Psoas muscle (tissue), 8 donors: ENCODE data around the gene TEX19. TPM values are rescaled to one million over a fixed set of nuclear protein-coding genes. Genes with fewer than 3 reads are reported as not detected.

ENCODE experiments used
- ATAC-seq, 4 donors: fragments of 200-7000 bp; cut with Tn5 transposase; one replicate each; pipeline ENCODE4 v1.9.1; 2020; ENCODE audit warnings: moderate library complexity in 3 of 4, mild to moderate bottlenecking in 2 of 4
- DNase-seq, 2 donors: peaks; one replicate each; pipeline ENCODE4 v3.0.0-alpha.2; 2020
- H3K27ac ChIP-seq: fragments of 200-600 bp; one replicate; pipeline ENCODE4 v1.8.0; 2022
- H3K27me3 ChIP-seq, 3 donors: fragments of 200-600 bp in 1 of 3; one replicate each; pipeline versions ENCODE4 v1.6.1 to v1.8.0; 2013 to 2022; ENCODE audit warnings: low read length in 2 of 3, mild to moderate bottlenecking in 2 of 3, moderate library complexity in 1 of 3; ENCODE audit not compliant: insufficient read depth in 3 of 3
- H3K36me3 ChIP-seq, 2 donors: fragments of 200-600 bp in 1 of 2; one replicate each; pipeline versions ENCODE4 v1.6.1 to v1.8.0; 2013 to 2022; ENCODE audit warnings: low read depth in 1 of 2, mild to moderate bottlenecking in 1 of 2, moderate library complexity in 1 of 2; ENCODE audit not compliant: insufficient read depth in 1 of 2
- H3K4me1 ChIP-seq: fragments of 200-600 bp; one replicate; pipeline ENCODE4 v1.8.0; 2022
- H3K4me3 ChIP-seq: fragments of 200-600 bp; one replicate; pipeline ENCODE4 v1.8.0; 2022; ENCODE audit warnings: mild to moderate bottlenecking
- H3K9me3 ChIP-seq: fragments of 200-600 bp; one replicate; pipeline ENCODE4 v1.8.0; 2022
- CTCF ChIP-seq: fragments of 200-600 bp; IDR thresholded peaks from one replicate; pipeline ENCODE4 v1.8.0; 2022; ENCODE audit warnings: antibody characterized with exemption
- WGBS, 3 donors: extraction: QIAGEN DNeasy Blood & Tissue Kit; methylation state at CpG; one replicate each; pipeline versions ENCODE4 v1.1.6 to v1.1.7; 2013; 5-methylcytosine and 5-hydroxymethylcytosine counted together
- intact Hi-C, 2 donors: fragments of 100-400 bp; cut with DNase I; formaldehyde crosslinking; loops; one replicate each; pipeline versions ENCODE4 v1.11.0 to v1.14.2; 2022
- polyA plus RNA-seq, 3 donors: library from polyadenylated mRNA; stranded (reverse); fragments of 200-250 nt; gene quantifications; one replicate each; pipeline ENCODE4 v1.2.3, GENCODE V29; 2013
- total RNA-seq, 4 donors: library from RNA; stranded (reverse); fragmentation: NEBNext Ultra II Directional in 2 of 4; extraction: Animal tissue kit (Norgen Biotek cat#: 25700) in 2 of 4; gene quantifications; one replicate each; pipeline versions ENCODE4 v1.2.1 to v1.2.4, GENCODE V29; 2021 to 2023
- donor health status: healthy with polysubstance abuse.
- donor health status: DM: no; HTN: no; CAD: no; lungs with moderate emphysema.
- donor health status: Bipolar disorder and iron deficiency.
- donor health status: healthy.
- donor health status: DM: yes; HTN: yes; CAD: no.
- donor health status: DM: no; HTN: no; CAD: no.
- donor health status: DM: no; HTN: no; CAD: no.
- donor health status: DM: yes; HTN: yes; CAD: no.

Gene TEX19
- total and polyA plus RNA-seq, 7 donors = 0.07 to 0.35 (median 0.17) TPM; not detected in 2

DNA sequence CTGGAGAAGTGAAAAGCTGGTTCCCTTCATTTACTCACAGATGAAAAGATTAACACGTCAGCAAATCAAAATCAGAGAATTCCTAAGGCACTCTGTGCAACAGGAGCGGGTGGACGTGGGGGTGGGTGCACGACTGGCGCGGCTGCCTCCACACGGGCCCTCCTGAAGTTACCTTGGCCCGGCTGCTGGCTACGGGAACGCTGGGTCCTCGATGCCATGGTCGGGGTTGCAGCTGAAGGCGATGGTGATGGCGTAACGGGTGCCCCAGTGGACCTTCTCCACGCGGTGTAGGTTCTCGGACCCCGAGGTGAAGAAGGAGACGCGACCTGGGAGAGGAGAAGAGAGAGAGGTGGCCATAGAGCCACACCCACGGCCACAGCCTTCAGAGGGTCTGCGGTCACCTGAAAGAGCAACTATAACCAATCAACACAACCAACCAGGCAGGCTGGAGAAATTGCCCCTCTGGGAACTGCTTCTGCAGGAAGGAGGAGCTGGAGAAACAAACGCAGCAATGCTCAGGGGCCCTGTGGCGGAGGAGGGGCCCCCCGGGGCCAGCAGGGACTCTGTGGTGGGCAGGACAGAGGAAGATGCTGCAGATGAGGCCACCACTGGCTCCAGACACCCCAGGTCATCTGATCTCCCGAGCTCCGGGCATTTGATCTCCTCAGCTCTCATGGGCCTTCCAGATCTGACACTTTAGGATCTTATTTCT, 33.3 kb downstream of the TEX19 start:
- Histone ChIP-seq H3K4me3 (no peak overlapping the region), H3K27ac (no peak overlapping the region), H3K4me1 (peaks cover 4% of the 10 kb centered on the region), H3K9me3 (no peaks in the 10 kb centered on the region), H3K36me3 (peaks cover 0 to 32% of the 10 kb centered on the region in 2 donors), H3K27me3 (no peaks in the 10 kb centered on the region)
- no peak for TF ChIP-seq CTCF
- intact Hi-C loops = no loop called here
- DNase-seq (no peak), ATAC-seq (no peak)
- 90 to 93% (median 91%) methylated on average over 28 of the region's 28 CpGs for WGBS, 3 donors

DNA sequence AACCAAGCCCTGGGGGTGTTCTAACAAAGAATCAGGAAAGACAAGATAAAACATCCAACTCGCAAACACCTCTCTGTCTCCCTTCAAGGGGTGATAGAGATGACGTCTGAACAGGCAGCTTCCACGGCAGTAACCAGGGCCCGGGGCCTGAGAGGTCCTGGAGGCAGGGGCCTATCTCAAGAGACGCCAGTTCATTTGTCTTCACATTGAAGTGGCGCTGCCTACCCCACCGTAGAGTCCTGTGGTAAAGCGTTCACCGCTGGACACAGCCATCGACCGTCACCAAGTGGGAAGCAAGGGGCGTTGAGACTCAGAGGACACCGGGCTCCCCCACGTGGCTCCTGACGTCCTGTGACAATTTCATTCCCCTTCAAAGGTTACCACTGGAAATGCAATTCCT, 33.9 kb downstream of the TEX19 start:
- intact Hi-C loops = no loop called here
- 91 to 95% (median 94%) methylated on average over 15 of the region's 15 CpGs for WGBS, 3 donors
- Histone ChIP-seq H3K36me3 (peaks cover 0 to 32% of the 10 kb centered on the region in 2 donors), H3K4me3 (no peak overlapping the region), H3K27ac (no peak overlapping the region), H3K27me3 (no peaks in the 10 kb centered on the region), H3K9me3 (no peaks in the 10 kb centered on the region), H3K4me1 (peaks cover 4% of the 10 kb centered on the region)
- DNase-seq (peak in 1 of 2 donors; percentile 24), ATAC-seq (no peak)
- TF ChIP-seq CTCF = no peak

- no peak for DNase-seq
- H3K4me1 ChIP-seq = peaks cover 2% of the 10 kb centered on the region
- H3K27ac ChIP-seq = no peak overlapping the region
- no peaks in the 10 kb centered on the region for H3K9me3 ChIP-seq
- intact Hi-C loops = no loop called here
- peaks cover 0 to 32% of the 10 kb centered on the region in 2 donors for H3K36me3 ChIP-seq
- H3K27me3 ChIP-seq = no peaks in the 10 kb centered on the region
- H3K4me3 ChIP-seq = no peak overlapping the region
- TF ChIP-seq CTCF = no peak
- ATAC-seq = no peak
- 88 to 95% (median 88%) methylated on average over 12 of the region's 12 CpGs for WGBS, 3 donors
These were observed 35.2 kb downstream of the TEX19 start for GRCh38 chr17:82394278-82394677.

DNA sequence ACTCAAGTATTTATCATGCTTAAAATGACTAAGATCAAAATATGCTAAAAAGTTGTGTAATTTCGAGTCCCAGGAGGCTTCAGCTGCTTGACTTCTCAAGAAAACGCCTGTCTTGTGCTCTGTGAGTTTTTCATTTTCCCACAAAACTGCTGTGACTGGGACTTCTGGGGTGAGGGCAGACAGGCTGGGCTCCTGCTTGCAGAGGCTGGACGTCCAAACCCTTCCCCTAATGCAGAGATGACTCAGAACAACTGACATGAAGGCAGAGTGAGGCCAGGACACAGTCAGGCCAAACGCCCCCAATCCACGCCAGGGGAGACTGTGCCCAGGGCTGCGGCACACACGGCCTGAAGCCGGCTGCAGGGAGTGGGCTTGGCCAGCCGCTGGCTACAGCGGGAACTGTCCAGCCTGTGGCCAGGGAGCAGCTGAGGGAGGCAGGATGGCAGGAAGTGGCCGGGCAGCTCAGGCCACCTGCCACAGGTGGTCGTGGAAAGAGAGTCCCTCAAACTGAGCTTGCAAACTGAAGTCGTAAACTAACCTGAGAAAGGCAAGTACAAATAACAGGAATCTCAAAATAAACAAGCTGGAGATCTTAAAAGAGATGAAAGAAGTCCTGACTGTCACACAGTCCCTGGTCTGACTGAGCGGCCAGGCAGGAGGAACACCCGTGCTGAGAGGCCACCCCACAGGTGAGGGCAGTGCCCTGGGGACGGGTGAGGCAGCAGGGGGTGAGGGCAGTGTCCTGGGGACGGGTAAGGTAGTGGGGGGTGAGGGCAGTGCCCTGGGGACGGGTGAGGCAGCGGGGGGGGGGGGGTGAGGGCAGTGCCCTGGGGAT, 37.8 kb downstream of the TEX19 start:
- peak in 1 of 2 donors; percentile 45 for DNase-seq

More for the DNA sequence above, 37.8 kb downstream of the TEX19 start:
- Histone ChIP-seq H3K27me3 (no peaks in the 10 kb centered on the region), H3K4me3 (no peak overlapping the region), H3K4me1 (peaks cover 16% of the 10 kb centered on the region), H3K9me3 (no peaks in the 10 kb centered on the region), H3K27ac (no peak overlapping the region), H3K36me3 (peaks cover 0 to 34% of the 10 kb centered on the region in 2 donors)
- TF ChIP-seq CTCF = no peak
- 59 to 73% (median 68%) methylated on average over 16 to 18 of the region's 19 CpGs for WGBS, 3 donors
- intact Hi-C loops = no loop called here
- peak in 1 of 4 donors; percentile 14 for ATAC-seq
